Measurements from ENCODE around the gene COA1.
"Not testable (repeated sequence)": the region's sequence is repeated elsewhere in the genome, so short reads cannot be mapped to it uniquely, and the experiment has no call there.

The COA1 gene, protein sequence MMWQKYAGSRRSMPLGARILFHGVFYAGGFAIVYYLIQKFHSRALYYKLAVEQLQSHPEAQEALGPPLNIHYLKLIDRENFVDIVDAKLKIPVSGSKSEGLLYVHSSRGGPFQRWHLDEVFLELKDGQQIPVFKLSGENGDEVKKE

DNA sequence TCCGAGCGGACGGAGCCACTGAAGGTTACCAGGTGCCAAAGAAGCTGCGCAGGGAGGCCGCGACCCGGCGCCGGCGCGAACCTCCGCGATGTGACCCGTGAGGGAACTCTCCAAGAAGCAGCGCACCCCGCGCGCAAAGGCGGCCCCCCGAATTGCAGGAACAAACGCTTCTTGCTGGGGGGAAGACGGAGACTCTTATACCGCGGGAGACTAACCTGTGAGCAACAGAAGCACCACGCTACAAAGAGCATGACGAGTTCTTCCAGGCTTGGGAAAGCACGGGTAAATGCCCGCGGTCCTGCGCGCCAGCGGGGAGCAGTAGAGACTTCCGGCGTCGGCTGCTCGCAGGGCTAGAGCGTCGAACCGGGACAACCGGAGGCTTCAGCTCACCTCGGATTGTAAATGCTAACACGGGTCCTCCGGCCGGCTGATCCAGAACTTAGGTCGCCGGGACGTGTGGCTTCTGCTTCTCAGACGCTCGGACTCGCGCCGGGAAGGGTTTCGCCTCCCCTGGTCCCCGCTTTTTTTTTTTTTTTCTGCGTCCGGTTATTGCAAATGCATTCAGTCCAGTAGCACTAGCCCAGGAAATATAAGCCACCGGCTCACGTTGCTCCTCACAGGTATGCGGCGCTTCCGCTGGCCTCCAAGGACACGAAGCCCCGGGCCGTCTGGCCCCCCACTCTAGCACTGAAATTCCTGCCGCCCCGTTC, at the start of gene COA1:
COA1 (minus strand) TSS at position 310 of the 710 bp plus-strand sequence. CDS start 80,909 bp downstream, outside the sequence.
- DNase-seq: peak; percentile 98

DNA sequence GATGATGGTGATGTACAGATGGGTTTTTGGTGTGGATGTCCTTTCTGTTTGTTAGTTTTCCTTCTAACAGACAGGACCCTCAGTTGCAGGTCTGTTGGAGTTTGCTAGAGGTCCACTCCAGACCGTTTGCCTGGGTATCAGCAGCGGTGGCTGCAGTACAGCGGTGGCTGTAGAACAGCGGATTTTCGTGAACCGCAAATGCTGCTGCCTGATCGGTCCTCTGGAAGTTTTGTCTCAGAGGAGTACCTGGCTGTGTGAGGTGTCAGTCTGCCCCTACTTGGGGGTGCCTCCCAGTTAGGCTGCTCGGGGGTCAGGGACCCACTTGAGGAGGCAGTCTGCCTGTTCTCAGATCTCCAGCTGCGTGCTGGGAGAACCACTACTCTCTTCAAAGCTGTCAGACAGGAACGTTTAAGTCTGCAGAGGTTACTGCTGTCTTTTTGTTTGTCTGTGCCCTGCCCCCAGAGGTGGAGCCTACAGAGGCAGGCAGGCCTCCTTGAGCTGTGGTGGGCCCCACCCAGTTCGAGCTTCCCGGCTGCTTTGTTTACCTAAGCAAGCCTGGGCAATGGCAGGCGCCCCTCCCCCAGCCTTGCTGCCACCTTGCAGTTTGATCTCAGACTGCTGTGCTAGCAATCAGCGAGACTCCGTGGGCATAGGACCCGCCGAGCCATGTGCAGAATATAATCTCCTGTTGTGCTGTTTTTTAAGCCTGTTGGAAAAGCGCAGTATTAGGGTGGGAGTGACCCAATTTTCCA, 49.1 kb upstream of the COA1 start:
- DNase-seq: peak; percentile 15

GRCh38 chr7:43775255-43775654, 45.9 kb upstream of the COA1 start:
- not testable (repeated sequence) for DNase-seq

DNA sequence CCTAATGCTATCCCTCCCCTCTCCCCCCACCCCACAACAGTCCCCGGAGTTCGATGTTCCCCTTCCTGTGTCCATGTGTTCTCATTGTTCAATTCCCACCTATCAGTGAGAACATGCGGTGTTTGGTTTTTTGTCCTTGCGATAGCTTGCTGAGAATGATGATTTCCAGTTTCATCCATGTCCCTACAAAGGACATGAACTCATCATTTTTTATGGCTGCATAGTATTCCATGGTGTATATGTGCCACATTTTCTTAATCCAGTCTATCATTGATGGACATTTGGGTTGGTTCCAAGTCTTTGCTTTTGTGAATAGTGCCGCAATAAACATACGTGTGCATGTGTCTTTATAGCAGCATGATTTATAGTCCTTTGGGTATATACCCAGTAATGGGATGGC, 43.9 kb upstream of the COA1 start:
- not testable (repeated sequence) for DNase-seq

DNA sequence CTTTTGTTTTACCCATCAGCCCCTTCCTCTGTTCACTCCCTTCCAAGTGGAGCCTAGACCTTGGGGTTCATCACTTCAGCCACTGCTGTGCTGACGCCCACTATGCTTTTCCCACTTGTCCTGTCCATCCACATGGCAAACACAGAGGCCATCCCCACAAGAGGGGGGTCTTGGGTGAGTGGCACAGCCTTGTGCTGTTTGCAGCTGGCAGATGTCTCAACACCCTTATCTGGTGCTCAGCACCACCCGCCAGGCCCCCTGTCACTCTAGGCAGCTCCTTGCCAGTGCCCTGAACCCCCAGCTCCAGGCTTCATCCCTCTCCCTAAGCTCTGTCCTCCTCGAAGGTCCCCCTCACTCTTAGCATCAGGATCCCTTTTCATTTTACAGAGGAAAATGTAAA, 42.2 kb upstream of the COA1 start:
- DNase-seq: no peak

GRCh38 chr7:43771128-43771527, 41.8 kb upstream of the COA1 start:
- DNase-seq: no peak

GRCh38 chr7:43769791-43770465, 40.6 kb upstream of the COA1 start:
- no peak for DNase-seq

DNA sequence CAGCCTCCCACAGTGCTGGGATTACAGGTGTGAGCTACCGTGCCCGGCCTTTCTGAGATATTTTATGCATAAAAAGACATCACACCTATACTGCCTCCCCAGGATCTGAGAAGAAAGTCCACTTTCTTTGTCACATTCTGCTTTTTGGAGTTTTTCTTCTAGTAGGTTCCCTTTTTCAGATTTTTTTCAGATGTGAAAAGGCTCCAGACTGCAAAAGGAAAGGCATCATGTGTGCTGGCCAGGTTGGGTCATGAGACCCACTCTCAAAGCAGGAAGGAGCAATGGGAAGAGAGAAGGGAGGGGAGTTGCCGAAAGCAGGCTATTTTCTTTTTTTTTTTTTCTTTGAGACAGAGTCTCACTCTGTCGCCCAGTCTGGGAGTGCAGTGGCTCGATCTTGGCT, 40.0 kb upstream of the COA1 start:
- DNase-seq: no peak

DNA sequence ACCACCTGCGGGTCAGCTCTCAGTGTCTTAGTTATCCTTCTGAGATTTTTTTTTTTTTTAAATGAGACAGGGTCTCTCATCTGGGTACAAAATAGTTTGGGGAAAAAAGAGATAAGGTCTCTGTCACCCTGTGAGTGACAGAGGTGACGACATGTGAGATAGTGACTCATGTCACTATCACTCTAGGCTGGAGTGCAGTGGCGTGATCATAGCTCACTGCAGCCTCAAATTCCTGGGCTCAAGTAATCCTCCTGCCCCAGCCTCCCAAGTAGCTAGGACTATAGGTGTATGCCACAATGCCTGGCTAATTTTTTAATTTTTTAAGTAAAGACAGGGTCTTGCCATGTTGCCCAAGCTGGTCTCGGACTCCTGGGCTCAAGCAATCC, 39.6 kb upstream of the COA1 start:
- no peak for DNase-seq

DNA sequence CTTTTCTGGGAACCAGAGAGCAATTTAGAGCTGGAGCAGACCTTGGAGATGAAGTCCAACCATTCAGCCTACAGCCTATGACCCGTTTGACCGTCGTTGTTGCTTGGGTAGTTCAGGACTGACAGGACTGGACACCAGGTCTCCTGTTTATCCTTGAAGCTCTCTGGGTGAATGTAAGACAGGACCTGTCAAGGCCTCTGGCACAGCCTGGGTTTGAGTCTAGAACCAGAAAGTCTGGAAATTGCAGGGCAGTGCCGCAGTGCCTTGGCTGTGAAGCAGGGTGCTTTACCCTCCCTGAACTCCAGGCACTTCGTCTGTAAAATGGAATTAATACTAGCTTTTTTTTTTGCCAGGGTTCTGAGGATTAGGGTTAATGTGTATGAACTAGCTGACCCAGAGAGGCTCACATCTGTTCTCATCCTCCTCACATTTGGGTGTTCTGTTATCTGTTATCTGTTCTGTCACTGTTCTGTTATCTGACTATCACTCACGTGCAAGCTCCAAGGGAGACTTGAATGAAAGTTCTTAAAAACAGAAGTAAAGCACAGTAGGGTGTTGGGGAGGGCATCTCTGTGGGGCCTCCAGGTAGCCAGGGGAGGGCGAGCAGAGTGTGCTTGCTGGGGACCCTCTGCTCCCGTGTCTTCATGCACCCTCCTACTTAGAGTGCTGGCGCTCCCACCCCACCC, 39.0 kb upstream of the COA1 start:
- DNase-seq: no peak

DNA sequence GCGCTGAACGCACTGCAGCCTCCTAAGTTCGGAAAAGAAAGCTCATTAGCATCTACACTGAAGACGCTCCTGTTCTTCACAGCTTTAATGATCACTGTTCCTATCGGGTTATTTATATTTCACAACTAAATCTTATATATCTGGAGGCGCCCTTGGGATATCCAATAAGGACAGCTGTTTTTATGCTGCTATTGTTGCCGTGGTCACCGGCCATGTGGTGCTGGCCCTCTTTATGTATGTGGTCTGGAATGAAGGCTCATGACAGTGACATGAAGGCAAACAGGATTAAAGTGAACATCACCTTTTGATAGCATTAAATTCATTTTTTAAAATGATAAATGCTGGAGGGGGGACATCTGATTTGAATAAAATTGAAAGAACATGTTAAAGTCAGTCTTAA, 38.0 kb upstream of the COA1 start:
- no peak for DNase-seq

- no peak for DNase-seq
Measured at GRCh38 chr7:43766564-43766963, 37.2 kb upstream of the COA1 start.

DNA sequence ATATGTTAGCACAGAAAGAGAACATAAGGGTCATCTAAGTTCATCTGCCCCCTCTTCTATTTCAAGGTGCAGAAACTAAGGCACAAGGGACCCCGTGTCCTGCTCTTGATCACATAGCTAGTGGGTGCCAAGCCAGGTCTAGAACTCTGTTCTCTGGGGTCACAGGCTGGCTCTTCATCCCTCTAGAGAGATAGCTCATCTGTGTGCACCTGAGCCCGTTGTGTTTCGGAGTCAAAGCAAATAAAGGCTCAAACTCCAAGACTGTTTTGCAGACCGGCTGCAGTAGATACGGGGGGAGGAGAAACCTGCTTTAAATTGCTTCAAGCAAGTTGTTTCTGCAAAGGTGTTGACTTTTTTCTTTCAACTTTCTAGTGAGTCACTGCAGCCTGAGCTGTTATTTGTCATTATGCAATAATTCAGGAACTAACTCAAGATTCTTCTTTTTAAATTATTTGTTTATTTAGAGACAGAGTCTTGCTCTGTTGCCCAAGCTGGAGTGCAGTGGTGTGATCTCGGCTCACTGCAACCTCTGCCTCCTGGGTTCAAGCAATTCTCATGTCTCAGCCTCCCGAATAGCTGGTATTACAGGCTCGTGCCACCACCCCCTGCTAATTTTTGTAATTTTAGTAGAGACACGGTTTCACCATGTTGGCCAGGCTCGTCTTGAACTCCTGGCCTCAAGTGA, 35.6 kb upstream of the COA1 start:
- peak; percentile 45 for DNase-seq

GRCh38 chr7:43764039-43764761, 34.9 kb upstream of the COA1 start:
- DNase-seq: peak; percentile 66

GRCh38 chr7:43763183-43763582, 33.9 kb upstream of the COA1 start:
- DNase-seq: peak; percentile 28

DNA sequence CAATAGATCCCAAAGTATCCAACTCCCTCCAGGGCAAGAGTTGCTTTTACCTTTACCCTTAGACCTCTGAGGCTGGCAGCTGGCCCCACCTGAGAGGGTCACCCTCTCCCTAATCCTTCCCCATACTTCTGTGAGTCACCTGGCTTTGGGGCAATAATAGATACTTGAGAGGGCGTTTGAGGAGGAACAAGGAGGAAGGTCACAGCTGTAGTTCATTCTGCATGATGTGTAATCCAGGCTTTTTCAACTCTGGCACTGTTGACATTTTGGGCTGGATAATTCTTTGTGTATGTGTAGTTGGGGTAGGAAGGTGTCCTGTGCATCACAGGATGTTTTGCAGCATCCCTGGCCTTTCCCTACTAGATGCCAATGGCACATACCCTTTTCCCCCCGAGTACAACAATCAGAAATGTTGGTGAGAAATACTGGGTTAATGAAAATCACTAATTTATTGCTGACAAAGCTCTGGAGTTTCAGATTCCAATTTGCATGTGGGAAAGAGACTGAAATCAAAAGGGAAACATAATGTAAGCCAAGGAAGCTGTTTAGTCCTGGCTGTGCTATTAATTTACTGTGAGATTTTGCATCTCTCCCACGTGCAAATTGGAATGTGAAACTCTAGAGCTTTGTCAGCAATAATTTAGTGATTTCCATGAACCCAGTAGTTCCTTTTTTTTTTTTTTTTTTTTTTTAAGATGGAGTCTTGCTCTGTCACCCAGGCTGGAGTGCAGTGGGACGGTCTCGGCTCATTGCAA, 32.8 kb upstream of the COA1 start:
- DNase-seq: peak; percentile 63

GRCh38 chr7:43761382-43761781, 32.1 kb upstream of the COA1 start:
- DNase-seq: no peak

- DNase-seq: no peak
Measured at GRCh38 chr7:43760861-43761260, 31.5 kb upstream of the COA1 start.

DNA sequence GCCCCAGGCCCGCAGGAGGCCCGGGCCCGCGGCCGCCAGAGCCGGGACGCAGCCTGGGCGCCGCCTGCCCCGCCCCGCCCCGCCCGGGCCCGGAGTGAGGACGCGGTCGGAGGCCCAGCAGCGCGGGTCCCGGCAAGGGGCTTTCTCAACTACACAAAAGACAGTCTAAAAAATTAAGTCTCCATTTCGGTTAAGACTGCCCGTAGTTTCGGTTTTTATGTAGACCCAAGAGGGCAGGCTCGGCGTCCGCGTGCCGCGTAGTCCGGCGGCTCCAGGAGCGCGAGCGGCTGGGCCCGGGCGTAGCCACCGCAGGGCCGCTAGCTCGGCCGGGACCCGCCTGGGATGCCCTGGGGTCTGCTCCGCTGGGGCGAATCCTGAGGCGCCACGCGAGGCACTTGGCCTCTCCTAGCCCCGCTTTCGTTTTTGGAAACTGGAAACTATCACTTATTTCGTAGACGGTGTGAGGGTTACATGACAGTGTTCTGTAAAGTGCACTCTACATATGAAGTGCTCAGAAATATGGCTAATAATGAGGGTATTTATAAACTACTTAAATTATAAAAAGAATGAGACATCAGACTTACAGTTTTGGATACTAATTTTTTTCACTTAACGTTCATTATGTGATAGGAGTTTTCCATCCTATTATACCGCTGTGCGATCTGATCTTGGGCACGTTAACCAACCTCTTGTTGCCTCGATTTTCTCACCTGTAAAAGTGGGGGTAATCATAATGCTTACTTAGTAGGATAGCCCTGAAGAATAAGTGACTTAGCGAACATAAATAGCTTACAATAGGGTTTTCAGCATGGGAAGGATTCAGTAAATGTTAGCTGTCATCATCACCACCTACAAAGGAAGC, 29.7 kb upstream of the COA1 start:
- DNase-seq: peak; percentile 69

Data from DMS53 (cell line).